ENCODE measurements around the gene HTRA2.

HTRA2 gene

GRCh38 chr2:74501335-74502071, 28.2 kb upstream of the HTRA2 start:
- DNase-seq = no peak

- no peak for DNase-seq
These were observed 27.5 kb upstream of the HTRA2 start for GRCh38 chr2:74502147-74502719.

GRCh38 chr2:74502720-74503505, 26.8 kb upstream of the HTRA2 start:
- peak; percentile 90 for DNase-seq

GRCh38 chr2:74503506-74504475, 25.9 kb upstream of the HTRA2 start:
- DNase-seq = no peak

GRCh38 chr2:74504591-74504990, 25.1 kb upstream of the HTRA2 start:
- DNase-seq = no peak

- no peak for DNase-seq
These were observed 24.1 kb upstream of the HTRA2 start for GRCh38 chr2:74505448-74506246.

GRCh38 chr2:74507145-74507925, 22.4 kb upstream of the HTRA2 start, which contains the start of gene PCGF1:
Gene PCGF1, minus strand, starts transcription at chr2:74507695. Its CDS starts 27 bp downstream, at chr2:74507668.
- DNase-seq = peak; percentile 99

GRCh38 chr2:74507926-74508520, 21.7 kb upstream of the HTRA2 start:
- DNase-seq = peak; percentile 40

- no peak for DNase-seq
These were observed 19.5 kb upstream of the HTRA2 start for GRCh38 chr2:74510272-74510671.

GRCh38 chr2:74511104-74511989, 18.4 kb upstream of the HTRA2 start:
- no peak for DNase-seq

GRCh38 chr2:74512744-74513604, 16.8 kb upstream of the HTRA2 start:
- no peak for DNase-seq

- no peak for DNase-seq
These were observed 15.9 kb upstream of the HTRA2 start for GRCh38 chr2:74513605-74514367.

- DNase-seq = peak; percentile 42
These were observed 15.1 kb upstream of the HTRA2 start, which contains the start of gene TLX2 for GRCh38 chr2:74514368-74515270. Gene TLX2, plus strand, starts transcription at chr2:74514450. Its CDS starts 357 bp downstream, at chr2:74514807.

- no peak for DNase-seq
These were observed 14.3 kb upstream of the HTRA2 start for GRCh38 chr2:74515271-74515980.

- peak; percentile 89 for DNase-seq
These were observed 13.6 kb upstream of the HTRA2 start for GRCh38 chr2:74515981-74516633.
